D341Med (cell line): Measurements from ENCODE around the gene SH3GL1.

Source experiments
- DNase-seq: peaks from one replicate; pipeline ENCODE4 v3.0.0; 2012; ENCODE audit warnings: low spot score

Gene SH3GL1

DNA sequence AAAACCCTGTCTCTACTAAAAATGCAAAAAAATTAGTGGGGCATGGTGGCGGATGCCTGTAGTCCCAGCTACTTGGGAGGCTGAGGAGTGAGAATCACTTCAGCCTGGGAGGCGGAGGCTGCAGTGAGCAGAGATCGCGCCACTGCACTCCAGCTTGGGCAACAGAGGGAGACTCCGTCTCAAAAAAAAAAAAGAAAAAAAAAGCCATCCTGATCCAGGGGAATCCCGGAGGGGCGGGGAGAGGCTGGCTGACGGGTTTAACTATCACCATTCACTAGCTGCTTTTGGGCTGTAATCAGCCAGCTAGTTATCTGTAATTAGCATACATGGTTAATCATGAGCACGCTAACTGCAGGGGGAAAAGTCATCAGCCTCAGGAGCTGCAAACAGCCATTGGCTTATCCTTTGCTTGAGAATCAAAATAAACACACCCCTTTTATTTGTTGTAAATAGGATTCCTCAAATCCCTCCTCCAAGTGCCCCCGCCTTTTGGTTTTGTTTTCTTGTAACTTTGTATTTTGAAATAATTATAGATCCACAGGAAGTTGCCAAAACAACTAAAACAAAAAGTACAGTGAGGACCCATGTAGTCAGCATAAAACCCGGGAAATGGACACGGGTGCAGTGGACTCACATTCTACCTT is 86.4 kb downstream of the SH3GL1 start:
- DNase-seq = no peak
